SKM-1 treated with dmso at 0.1 percent for 144 hours (cell line): ENCODE measurements around the gene SLC35G6.
"Not testable (repeated sequence)": the region's sequence is repeated elsewhere in the genome, so short reads cannot be mapped to it uniquely, and the experiment has no call there.

Experiments
- DNase-seq: peaks from one replicate; lab custom pipeline; 2025; ENCODE audit not compliant: unreplicated experiment; lab: John Stamatoyannopoulos, UW

Gene SLC35G6

DNA sequence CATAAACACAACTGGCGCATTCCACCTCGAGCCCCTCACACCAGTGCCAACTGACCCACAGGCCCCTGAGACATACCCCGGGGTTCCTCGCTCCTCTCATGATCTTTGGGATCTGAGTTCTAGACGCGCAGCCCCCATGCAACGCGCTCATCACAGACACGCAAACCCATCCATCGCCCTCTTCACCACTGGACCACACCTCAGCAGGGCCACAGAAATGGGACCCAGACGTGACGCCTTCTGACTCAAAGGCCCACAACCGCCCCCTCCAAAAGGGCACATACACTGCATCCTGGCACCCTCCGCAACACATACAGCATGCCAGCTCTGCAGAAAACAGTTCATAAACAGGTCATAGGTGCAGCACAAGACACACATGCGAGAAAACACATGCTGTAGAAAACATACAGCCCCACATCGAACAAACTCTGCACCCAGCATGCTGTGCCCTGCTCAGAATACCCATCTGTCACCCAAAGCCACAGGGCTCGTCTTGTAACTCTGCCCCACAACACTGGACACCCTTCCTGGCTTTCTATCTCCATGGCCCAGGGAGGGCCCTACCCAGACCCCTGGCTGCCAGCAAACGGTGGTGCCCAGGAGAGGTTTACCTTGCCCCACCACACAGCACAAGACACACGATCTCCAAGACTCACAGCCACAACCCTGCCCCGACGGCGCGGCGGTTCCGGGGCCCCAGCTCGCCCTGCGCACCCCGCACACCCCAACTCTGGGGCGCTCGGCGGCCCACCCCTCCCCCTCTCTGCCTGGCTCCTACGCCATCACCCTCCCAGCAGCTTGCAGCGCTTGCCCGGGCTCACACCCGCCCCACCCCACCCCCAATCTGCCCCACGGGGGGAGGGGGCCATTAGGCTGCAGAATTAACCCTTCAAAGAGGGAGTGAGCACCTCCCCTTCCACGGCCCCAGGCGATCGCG is 2.7 kb upstream of the SLC35G6 start:
- no peak for DNase-seq

DNA sequence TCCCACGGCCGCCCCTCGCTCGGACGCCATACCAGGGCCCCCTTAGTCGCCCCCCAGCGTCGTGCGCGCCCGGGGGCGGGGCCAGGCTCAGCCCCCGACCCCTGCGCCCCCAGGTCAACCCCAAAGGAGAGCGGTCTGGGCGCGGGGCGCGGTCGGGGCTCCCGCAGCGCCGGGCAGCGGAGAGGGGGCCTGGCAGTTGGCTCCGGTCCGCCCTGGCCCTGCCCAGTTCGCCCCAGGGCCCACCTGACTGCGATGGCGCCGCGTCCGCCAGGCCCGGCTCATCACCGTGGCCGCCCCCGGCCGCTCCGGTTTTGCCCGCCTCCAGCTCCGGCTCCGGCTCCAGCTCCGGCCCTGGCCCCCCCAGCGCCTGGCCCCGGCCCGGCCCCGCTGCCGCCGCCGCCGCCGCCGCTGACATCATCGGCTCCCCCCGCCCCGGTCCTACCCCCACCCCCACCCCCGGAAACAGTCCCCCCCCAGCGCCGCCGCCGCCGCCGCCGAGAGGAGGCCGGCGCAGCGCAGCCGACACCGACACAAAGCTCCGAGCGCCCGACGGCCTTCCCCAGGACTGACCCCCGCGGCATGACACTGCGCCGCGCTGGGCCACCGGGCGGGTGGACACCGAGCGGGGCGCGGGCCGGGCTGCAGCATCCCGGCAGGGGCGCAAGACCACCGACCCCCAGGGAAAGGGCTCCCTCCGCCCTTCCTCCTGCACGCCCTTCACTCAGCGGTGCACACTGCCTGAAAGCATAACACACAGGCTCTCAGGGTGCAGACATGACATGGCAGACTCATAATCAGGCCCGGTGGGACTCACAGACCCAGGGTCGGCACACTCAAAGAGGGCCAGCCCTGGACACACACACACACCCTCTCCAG is 1.8 kb upstream of the SLC35G6 start, which contains the start of gene ZBTB4:
Gene ZBTB4 (minus strand): TSS at position 419 of the 876 bp plus-strand sequence. CDS start 12,830 bp downstream, outside the sequence.
- DNase-seq: no peak

DNA sequence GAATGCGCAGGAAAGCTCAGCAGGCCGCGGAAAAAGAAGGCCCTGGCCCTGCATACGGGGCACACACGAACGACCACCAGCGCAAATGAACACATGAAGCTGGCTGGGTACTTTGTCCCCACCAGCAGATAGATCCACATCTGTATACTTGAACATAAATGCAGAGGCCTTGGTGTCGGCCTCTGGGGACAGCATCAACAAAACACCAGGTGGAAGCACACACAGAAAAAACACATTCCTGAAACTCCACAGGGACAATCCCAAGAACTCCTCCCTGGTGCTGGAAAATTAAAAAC is 1.2 kb upstream of the SLC35G6 start:
- DNase-seq: no peak

DNA sequence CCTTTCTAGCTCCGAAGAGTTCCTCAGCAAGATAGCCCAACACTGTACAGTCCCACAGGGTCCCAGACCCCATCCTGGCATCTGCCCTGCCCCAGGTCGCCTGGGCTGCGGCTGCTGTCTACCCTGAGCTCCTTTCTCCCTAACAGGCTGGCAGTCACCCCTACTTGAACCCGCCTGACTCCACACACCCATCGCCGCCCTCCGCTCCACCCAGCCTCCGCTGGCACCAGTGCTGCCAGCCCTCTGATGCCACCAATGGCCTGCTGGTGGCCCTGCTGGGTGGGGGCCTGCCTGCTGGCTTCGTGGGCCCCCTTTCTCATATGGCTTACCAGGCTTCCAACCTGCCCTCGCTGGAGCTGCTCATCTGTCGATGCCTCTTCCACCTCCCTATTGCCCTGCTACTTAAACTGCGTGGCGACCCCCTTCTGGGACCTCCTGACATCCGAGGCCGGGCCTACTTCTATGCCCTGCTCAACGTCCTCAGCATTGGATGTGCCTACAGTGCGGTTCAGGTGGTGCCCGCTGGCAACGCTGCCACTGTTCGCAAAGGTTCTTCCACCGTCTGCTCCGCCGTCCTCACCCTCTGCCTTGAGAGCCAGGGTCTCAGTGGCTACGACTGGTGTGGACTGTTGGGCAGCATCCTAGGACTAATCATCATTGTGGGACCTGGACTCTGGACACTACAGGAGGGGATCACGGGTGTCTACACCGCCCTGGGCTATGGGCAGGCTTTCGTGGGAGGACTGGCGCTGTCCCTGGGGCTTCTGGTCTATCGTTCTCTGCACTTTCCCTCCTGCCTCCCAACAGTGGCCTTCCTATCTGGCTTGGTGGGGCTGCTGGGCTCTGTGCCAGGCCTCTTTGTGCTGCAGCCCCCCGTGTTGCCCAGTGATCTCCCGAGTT is 846 bp downstream of the SLC35G6 start:
- DNase-seq: not testable (repeated sequence)

DNA sequence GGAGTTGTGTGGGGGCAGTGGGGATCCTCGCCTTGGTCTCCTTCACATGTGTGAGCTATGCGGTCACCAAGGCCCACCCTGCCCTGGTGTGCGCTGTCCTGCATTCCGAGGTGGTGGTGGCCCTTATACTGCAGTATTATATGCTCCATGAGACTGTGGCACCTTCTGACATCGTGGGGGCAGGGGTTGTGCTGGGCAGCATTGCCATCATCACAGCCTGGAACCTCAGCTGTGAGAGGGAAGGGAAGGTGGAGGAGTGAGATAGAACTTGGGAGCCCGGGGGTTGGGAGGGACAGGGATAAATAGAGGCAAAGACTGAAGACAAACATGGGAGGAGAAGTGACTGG is 1.5 kb downstream of the SLC35G6 start:
- DNase-seq: not testable (repeated sequence)

DNA sequence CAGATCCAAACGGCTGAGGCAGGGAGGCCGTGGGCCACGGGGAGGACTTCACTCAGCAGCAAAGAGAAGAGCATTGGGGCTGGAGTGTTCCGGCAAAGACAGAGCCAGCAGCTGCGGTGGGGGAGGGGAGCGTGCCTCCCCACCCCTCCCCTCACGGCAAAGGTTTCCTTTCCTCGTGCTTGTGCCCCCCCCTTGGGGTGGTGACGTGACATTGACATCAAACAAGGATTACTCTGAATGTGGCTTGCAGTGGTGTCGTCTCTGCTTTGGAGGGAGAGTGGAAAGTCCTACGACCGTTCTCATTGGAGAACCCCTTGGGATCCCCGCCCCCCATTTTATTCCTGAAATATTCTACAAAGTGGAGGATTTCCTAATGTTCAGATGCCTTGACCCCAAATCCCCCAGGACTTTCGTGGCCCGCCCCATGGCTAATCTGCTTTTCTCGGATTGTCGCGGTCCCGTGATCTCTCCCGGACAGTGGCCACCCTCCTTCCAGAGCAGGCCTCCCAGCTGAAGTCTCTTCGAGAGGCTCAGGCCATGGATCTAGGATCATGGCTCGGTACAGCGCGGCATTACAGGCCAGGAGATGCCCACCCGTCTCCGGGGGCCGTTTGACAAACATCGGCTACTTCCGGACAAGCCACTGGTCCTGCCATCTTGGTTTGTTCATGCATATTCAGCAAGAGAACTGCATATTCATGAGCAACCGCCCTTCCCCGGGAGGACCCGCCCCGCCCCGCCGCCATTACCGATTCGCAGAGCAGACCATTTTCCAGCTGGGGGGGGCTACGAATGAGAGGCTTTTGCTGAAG is 2.2 kb downstream of the SLC35G6 start:
- peak; percentile 53 for DNase-seq

DNA sequence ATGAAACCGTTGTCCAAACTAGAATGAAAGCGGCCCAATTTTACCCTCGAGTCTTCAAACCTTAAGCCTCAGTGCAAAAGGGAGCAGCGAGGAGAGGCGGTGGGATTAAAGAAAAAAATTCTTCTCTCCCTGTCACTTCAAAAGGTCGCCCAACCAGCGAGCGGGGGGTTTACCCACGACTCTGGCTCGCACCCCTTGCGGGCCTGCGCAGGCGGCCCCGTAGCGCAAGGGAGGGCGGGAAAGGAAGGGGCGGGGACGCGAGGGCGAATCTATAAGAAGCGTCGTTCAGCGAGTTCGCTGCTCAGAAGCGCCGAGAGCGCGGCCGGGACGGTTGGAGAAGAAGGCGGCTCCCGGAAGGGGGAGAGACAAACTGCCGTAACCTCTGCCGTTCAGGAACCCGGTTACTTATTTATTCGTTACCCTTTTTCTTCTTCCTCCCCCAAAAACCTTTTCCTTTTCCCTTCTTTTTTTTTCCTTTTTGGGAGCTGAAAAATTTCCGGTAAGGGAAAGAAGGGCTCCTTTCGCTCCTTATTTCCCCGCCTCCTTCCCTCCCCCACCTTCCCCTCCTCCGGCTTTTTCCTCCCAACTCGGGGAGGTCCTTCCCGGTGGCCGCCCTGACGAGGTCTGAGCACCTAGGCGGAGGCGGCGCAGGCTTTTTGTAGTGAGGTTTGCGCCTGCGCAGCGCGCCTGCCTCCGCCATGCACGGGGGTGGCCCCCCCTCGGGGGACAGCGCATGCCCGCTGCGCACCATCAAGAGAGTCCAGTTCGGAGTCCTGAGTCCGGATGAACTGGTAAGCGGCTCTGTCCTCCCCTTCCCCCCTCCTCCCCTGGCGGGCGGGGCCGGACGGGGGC is 3.0 kb downstream of the SLC35G6 start, which contains the start of gene POLR2A:
Gene POLR2A (plus strand): TSS at position 300 of the 852 bp plus-strand sequence.
- peak; percentile 73 for DNase-seq

DNA sequence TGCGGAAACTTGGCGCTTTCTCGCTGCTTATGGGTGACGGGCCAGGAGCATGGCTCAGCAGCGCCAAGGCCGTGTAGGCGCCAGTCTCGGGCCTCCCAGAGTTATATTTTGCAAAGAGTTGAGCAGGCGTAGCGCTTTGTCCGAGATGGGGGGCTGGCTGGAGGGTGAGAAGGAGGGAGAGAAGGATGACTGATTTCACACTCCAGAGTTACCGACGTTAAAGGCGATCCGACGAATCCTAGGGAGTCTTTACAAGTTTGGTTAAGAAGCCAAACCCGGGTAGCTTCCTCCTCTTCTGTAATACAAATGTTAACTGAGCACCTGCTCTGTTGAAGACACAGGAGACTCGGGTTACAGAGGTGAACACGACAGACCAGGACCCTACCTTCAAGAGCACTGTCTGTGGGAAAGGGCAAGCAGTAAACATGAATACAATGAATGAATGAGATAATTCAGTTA is 3.7 kb downstream of the SLC35G6 start:
- DNase-seq: no peak

DNA sequence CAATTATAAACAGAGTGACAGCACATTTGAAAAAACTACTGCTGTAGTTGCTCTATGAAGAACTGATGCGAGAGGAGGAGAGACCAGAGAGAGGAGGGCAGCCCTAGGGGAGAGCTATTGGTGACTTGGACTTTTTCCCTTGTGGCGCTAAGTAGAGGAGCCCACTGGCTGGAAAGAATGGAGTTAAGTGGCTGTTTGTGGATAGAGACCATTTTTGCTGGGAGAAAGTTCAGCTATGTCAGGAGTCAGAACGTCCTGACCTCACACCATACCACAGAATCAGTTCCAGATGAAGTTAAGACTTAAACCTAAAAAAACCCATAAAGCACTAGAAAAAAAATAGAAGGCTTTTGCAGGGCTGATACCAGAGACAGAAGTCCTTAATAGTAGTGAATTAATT is 4.9 kb downstream of the SLC35G6 start:
- DNase-seq: no peak

DNA sequence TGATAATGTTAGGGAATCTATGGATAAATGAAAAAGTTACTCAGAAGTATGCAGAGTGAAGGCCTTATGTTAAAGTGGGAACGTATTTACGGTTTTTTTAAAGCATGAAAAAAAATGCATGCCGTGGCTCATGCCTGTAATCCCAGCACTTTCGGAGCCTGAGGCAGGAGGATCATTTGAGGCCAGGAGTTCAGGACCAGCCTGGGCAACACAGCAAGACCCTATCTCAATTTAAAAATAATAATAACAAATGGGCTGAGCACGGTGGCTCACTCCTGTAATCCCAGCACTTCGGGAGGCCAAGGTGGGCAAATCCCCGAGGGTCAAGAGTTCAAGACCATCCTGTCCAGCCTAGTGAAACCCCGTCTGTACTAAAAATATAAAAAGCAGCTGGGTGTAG is 8.9 kb downstream of the SLC35G6 start:
- DNase-seq: no peak

DNA sequence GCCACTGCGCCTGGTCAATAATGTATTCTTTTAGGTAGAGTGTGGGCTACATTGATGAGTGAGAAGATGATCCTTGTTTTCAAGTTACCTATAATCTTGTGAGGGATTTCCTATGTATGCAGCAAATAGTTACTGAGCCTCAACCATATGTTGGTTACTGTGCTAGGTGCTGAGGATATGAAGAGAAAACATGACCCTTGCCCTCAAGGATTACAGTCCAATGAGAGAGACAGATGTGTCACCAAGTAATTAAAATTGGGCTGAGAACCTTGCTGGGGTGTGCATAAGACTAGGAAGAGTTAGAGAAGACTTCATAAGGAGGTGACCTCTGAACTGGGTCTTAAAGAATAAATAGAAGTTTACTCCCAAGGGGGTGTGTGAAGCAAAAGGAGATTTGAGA is 10.3 kb downstream of the SLC35G6 start:
- DNase-seq: no peak

DNA sequence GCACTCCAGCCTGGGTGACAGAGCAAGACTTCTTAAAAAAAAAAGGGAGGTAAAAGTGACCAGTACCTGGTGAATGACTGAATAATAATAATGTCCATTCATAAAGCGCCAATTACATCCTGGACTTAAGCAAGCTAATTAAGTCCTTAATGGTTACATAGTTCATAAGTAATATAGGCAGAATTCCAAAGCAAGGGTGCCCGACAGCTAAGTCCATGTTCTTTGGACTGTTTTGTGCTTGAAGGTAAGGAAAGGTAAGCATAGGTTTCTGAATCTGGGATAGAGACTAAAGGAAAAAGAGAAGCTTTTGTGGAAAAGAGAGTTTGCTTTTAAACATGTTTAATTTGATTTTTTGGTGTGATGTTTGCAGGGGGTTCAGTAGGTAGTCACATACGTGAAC is 12.7 kb downstream of the SLC35G6 start:
- DNase-seq: no peak

DNA sequence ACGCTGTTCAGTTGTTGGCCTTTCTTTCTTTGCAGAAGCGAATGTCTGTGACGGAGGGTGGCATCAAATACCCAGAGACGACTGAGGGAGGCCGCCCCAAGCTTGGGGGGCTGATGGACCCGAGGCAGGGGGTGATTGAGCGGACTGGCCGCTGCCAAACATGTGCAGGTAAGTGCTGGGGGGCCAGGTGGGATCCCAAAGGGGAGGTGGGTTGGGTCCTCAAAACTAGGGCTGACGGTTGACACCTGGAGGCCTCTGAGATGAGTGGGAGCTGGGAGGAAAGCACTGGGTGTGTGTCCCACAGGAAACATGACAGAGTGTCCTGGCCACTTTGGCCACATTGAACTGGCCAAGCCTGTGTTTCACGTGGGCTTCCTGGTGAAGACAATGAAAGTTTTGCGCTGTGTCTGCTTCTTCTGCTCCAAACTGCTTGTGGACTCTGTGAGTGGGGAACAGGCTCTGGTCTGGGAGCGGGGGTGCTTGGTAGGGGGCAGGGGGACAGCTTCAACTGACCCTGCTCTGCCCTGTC is 14.7 kb downstream of the SLC35G6 start:
- no peak for DNase-seq

DNA sequence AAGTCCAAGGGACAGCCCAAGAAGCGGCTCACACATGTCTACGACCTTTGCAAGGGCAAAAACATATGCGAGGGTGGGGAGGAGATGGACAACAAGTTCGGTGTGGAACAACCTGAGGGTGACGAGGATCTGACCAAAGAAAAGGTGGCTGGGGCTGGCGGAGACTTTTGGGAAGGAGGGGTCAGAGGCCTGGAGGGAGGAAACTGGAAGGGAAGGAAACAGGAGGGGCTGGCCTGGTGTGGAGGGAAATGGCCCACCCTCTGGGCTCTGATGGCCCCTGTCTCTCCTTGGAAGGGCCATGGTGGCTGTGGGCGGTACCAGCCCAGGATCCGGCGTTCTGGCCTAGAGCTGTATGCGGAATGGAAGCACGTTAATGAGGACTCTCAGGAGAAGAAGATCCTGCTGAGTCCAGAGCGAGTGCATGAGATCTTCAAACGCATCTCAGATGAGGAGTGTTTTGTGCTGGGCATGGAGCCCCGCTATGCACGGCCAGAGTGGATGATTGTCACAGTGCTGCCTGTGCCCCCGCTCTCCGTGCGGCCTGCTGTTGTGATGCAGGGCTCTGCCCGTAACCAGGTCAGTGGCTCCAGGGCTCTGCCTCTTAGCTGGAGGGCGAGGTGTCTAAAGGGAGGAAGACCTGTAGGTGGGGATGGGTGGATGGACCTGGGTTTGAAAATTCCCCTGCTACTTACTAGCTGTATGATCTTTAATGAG is 15.4 kb downstream of the SLC35G6 start:
- no peak for DNase-seq

DNA sequence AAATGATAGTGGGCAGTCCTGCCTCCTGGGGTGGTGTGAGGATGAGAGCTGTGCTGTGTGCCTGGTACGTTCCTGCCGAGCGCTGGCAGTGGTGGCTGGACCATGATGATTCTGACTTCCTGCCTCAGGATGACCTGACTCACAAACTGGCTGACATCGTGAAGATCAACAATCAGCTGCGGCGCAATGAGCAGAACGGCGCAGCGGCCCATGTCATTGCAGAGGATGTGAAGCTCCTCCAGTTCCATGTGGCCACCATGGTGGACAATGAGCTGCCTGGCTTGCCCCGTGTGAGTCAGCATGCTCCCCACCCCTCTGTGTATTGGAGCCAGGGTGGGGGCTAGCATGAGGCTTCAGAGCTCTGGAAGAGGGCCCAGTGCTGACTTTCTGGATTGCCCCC is 16.0 kb downstream of the SLC35G6 start:
- DNase-seq: no peak

DNA sequence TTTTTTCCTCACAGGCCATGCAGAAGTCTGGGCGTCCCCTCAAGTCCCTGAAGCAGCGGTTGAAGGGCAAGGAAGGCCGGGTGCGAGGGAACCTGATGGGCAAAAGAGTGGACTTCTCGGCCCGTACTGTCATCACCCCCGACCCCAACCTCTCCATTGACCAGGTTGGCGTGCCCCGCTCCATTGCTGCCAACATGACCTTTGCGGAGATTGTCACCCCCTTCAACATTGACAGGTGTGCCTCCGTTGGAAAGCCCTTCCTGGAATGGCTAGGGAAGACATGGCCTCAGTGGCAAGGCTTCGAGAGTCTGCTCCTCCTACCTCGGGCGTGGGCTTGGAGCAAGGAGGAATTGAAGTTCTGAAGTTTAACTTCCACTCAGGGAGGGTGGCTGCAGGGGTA is 16.4 kb downstream of the SLC35G6 start:
- DNase-seq: no peak

DNA sequence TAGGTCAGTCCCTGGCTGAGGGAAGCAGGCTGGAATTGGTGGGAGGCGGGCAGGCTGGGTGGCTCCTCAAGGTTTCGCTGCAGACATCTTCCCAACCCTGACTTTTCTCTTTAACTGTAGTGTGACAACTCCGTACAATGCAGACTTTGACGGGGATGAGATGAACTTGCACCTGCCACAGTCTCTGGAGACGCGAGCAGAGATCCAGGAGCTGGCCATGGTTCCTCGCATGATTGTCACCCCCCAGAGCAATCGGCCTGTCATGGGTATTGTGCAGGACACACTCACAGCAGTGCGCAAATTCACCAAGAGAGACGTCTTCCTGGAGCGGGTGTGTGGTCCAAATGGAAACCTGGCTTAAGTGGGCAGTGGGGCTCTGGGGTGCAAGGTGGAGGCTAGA is 17.9 kb downstream of the SLC35G6 start:
- DNase-seq: no peak

DNA sequence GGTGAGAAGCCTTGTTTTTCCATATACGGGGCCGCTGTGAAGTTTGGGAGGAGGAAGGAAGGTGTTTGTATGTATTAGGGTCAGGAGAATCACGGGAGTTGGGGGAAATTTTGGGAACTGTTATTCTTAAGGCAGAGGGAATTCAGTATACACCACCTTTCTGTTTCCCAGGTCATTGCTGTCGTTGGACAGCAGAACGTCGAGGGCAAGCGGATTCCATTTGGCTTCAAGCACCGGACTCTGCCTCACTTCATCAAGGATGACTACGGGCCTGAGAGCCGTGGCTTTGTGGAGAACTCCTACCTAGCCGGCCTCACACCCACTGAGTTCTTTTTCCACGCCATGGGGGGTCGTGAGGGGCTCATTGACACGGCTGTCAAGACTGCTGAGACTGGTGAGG is 20.5 kb downstream of the SLC35G6 start:
- no peak for DNase-seq
